ENCODE data around the gene HDAC9.

GRCh38 chr7:18667466-18667865 is 171.9 kb downstream of the HDAC9 start:
- TF ChIP-seq CTCF (IDR thresholded peaks at IDR 0.05) (no peak), POLR2A (IDR thresholded peaks at IDR 0.05) (no peak)
